Calu3 (cell line): ENCODE results near the gene BMP8A. TPM values are rescaled to one million over a fixed set of nuclear protein-coding genes. Genes with fewer than 3 reads are reported as not detected.
A peak's percentile ranks its signal among the peaks of the same experiment; 100 is the strongest.

Experiments used
- BruUV-seq: library from RNA; stranded (reverse); fragments of 400-500 nt; replicated peaks from 2 replicates; lab custom pipeline; 2021; lab: Mats Ljungman, UMichigan
- CTCF ChIA-PET: fragments of 300-600 bp; sonication (Branson Sonifier 250); formaldehyde crosslinking; loops from one replicate; lab custom pipeline; 2022; ENCODE audit warnings: antibody characterized with exemption; lab: Charles Lee
- DNase-seq: peaks from one replicate; pipeline ENCODE4 v3.0.0; 2022
- H3K27ac Mint-ChIP-seq: one replicate; pipeline ENCODE4 v1.8.0; 2022; ENCODE audit warnings: mixed read lengths; ENCODE audit not compliant: unreplicated experiment
- H3K27me3 Mint-ChIP-seq: one replicate; pipeline ENCODE4 v1.8.0; 2022; ENCODE audit warnings: mixed read lengths; ENCODE audit not compliant: unreplicated experiment
- H3K36me3 Mint-ChIP-seq: one replicate; pipeline ENCODE4 v1.8.0; 2022; ENCODE audit warnings: mild to moderate bottlenecking, moderate library complexity, mixed read lengths; ENCODE audit not compliant: insufficient read depth, unreplicated experiment
- H3K4me1 Mint-ChIP-seq: one replicate; pipeline ENCODE4 v1.8.0; 2022; ENCODE audit warnings: mild to moderate bottlenecking, low read depth, mixed read lengths; ENCODE audit not compliant: unreplicated experiment
- H3K4me3 Mint-ChIP-seq: one replicate; pipeline ENCODE4 v1.8.0; 2022; ENCODE audit warnings: mild to moderate bottlenecking, low read depth, moderate library complexity, mixed read lengths; ENCODE audit not compliant: unreplicated experiment
- H3K9me3 Mint-ChIP-seq: one replicate; pipeline ENCODE4 v1.8.0; 2022; ENCODE audit warnings: low read depth, mixed read lengths; ENCODE audit not compliant: unreplicated experiment
- CTCF ChIP-seq: fragments of 200-600 bp; IDR thresholded peaks from one replicate; pipeline ENCODE4 v1.8.0; 2022; ENCODE audit warnings: antibody characterized with exemption; ENCODE audit not compliant: unreplicated experiment
- intact Hi-C: fragments of 100-400 bp; cut with micrococcal nuclease; formaldehyde crosslinking; loops from one replicate; pipeline ENCODE4 v1.10.0; 2022; ENCODE audit not compliant: unreplicated experiment
- total RNA-seq: library from RNA; stranded (reverse); gene quantifications from 2 replicates; pipeline ENCODE4 v1.2.3, GENCODE V29; 2022

BMP8A gene
- total RNA-seq, 1 experiment from 2014 or later, result 0.40 TPM

GRCh38 chr1:39566441-39567137 is 75.2 kb downstream of the BMP8A start:
- no peaks in the 10 kb centered on the region for H3K9me3 Mint-ChIP-seq
- CTCF ChIA-PET, result no interaction called here
- no TSS peak for BruUV-seq
- peak; percentile 76 for DNase-seq
- no peak for TF ChIP-seq CTCF
- no peaks in the 10 kb centered on the region for H3K27me3 Mint-ChIP-seq
- peak overlapping the region; percentile 67 for H3K27ac Mint-ChIP-seq
- intact Hi-C loops, result loop anchor here (1.0 kb wide), 1 partner anchor 9 kb away; no protein-coding TSS in a partner anchor
- H3K4me3 Mint-ChIP-seq, result peak overlapping the region; percentile 37
- H3K36me3 Mint-ChIP-seq, result peaks cover 87% of the 10 kb centered on the region
- H3K4me1 Mint-ChIP-seq, result peaks cover 49% of the 10 kb centered on the region

GRCh38 chr1:39567302-39567701 is 75.9 kb downstream of the BMP8A start:
- H3K36me3 Mint-ChIP-seq, result peaks cover 86% of the 10 kb centered on the region
- intact Hi-C loops, result loop anchor here (1.0 kb wide), 1 partner anchor 8 kb away; no protein-coding TSS in a partner anchor
- H3K27me3 Mint-ChIP-seq, result no peaks in the 10 kb centered on the region
- peak overlapping the region; percentile 37 for H3K4me3 Mint-ChIP-seq
- CTCF ChIA-PET, result no interaction called here
- TF ChIP-seq CTCF, result no peak
- H3K9me3 Mint-ChIP-seq, result no peaks in the 10 kb centered on the region
- DNase-seq, result no peak
- no TSS peak for BruUV-seq
- H3K4me1 Mint-ChIP-seq, result peaks cover 49% of the 10 kb centered on the region
- H3K27ac Mint-ChIP-seq, result peak overlapping the region; percentile 67

GRCh38 chr1:39568208-39568607 is 76.8 kb downstream of the BMP8A start:
- no TSS peak for BruUV-seq
- CTCF ChIA-PET, result no interaction called here
- Mint-ChIP-seq H3K27me3 (no peaks in the 10 kb centered on the region), H3K27ac (no peak overlapping the region), H3K9me3 (no peaks in the 10 kb centered on the region), H3K4me3 (no peak overlapping the region), H3K36me3 (peaks cover 80% of the 10 kb centered on the region), H3K4me1 (peaks cover 49% of the 10 kb centered on the region)
- TF ChIP-seq CTCF, result no peak
- intact Hi-C loops, result no loop called here
- no peak for DNase-seq

GRCh38 chr1:39569034-39569433 is 77.6 kb downstream of the BMP8A start:
- DNase-seq, result no peak
- no TSS peak for BruUV-seq
- Mint-ChIP-seq H3K27ac (peak overlapping the region; percentile 31), H3K9me3 (no peaks in the 10 kb centered on the region), H3K27me3 (no peaks in the 10 kb centered on the region), H3K36me3 (peaks cover 81% of the 10 kb centered on the region), H3K4me3 (peak overlapping the region; percentile 32), H3K4me1 (peaks cover 54% of the 10 kb centered on the region)
- no peak for TF ChIP-seq CTCF
- CTCF ChIA-PET, result no interaction called here
- intact Hi-C loops, result no loop called here
